Urinary bladder (tissue), 4 donors: ENCODE measurements around the gene HMCN1. TPM values are rescaled to one million over a fixed set of nuclear protein-coding genes. Genes with fewer than 3 reads are reported as not detected.

Experiments
- DNase-seq: peaks from one replicate; pipeline ENCODE4 v3.0.0-alpha.2; 2015; ENCODE audit errors: extremely low spot score
- H3K27ac ChIP-seq: one replicate; pipeline ENCODE4 v1.5.1; 2013; ENCODE audit warnings: low read depth, mild to moderate bottlenecking, moderate library complexity
- H3K36me3 ChIP-seq: one replicate; pipeline ENCODE4 v1.6.1; 2013; ENCODE audit warnings: mild to moderate bottlenecking, moderate library complexity; ENCODE audit not compliant: insufficient read depth
- H3K4me1 ChIP-seq: one replicate; pipeline ENCODE4 v1.6.1; 2013; ENCODE audit warnings: mild to moderate bottlenecking, moderate library complexity; ENCODE audit not compliant: insufficient read depth
- H3K4me3 ChIP-seq: one replicate; pipeline ENCODE4 v1.5.1; 2013; ENCODE audit warnings: low read depth, low read length
- WGBS: extraction: QIAGEN DNeasy Blood & Tissue Kit; methylation state at CpG from one replicate; pipeline ENCODE4 v1.1.7; 2013; 5-methylcytosine and 5-hydroxymethylcytosine counted together
- polyA plus RNA-seq: library from polyadenylated mRNA; stranded (reverse); fragments of 200-250 nt; gene quantifications from one replicate; pipeline ENCODE4 v1.2.3, GENCODE V29; 2013
- total RNA-seq: library from RNA; depleted of rRNA; stranded (reverse); fragments of >200 nt; gene quantifications from one replicate; pipeline ENCODE4 v1.2.3, GENCODE V29; 2014
- donor health status: healthy with polysubstance abuse.
- donor health status: healthy.

The HMCN1 gene
- total and polyA plus RNA-seq, 2 donors = 2.5 to 36.9 TPM

- WGBS = 76% methylated on average over 2 of the region's 2 CpGs
Measured at GRCh38 chr1:186054003-186054402, 319.8 kb downstream of the HMCN1 start.

GRCh38 chr1:186054932-186055331 is 320.7 kb downstream of the HMCN1 start:
- 98% methylated on average over 2 of the region's 2 CpGs for WGBS
- Histone ChIP-seq H3K27ac (no peak overlapping the region), H3K36me3 (no peaks in the 10 kb centered on the region), H3K4me3 (no peak overlapping the region), H3K4me1 (no peaks in the 10 kb centered on the region)
- no peak for DNase-seq

More at GRCh38 chr1:186054003-186054402, 319.8 kb downstream of the HMCN1 start:
- Histone ChIP-seq H3K4me3 (no peak overlapping the region), H3K36me3 (no peaks in the 10 kb centered on the region), H3K27ac (no peak overlapping the region), H3K4me1 (no peaks in the 10 kb centered on the region)
- DNase-seq = no peak

- 58% methylated on average over 2 of the region's 2 CpGs for WGBS
- no peak for DNase-seq
- no peak overlapping the region for H3K4me3 ChIP-seq
- H3K27ac ChIP-seq = no peak overlapping the region
- no peaks in the 10 kb centered on the region for H3K4me1 ChIP-seq
- no peaks in the 10 kb centered on the region for H3K36me3 ChIP-seq
Measured at GRCh38 chr1:186055846-186056245, 321.7 kb downstream of the HMCN1 start.

GRCh38 chr1:186057086-186057485 is 322.9 kb downstream of the HMCN1 start:
- H3K27ac ChIP-seq = no peak overlapping the region
- H3K36me3 ChIP-seq = no peaks in the 10 kb centered on the region
- no peak overlapping the region for H3K4me3 ChIP-seq
- H3K4me1 ChIP-seq = no peaks in the 10 kb centered on the region
- no peak for DNase-seq
- 95% methylated on average over 1 of the region's 1 CpG for WGBS

GRCh38 chr1:186059311-186059710 is 325.1 kb downstream of the HMCN1 start:
- Histone ChIP-seq H3K4me3 (no peak overlapping the region), H3K36me3 (no peaks in the 10 kb centered on the region), H3K4me1 (no peaks in the 10 kb centered on the region), H3K27ac (no peak overlapping the region)
- DNase-seq = no peak
- WGBS = 44% methylated on average over 1 of the region's 1 CpG

GRCh38 chr1:186059752-186060151 is 325.6 kb downstream of the HMCN1 start:
- no peak overlapping the region for H3K27ac ChIP-seq
- no peaks in the 10 kb centered on the region for H3K36me3 ChIP-seq
- no peak for DNase-seq
- 40% methylated on average over 4 of the region's 4 CpGs for WGBS
- H3K4me1 ChIP-seq = no peaks in the 10 kb centered on the region
- H3K4me3 ChIP-seq = no peak overlapping the region

GRCh38 chr1:186060226-186060625 is 326.0 kb downstream of the HMCN1 start:
- DNase-seq = no peak
- Histone ChIP-seq H3K4me1 (no peaks in the 10 kb centered on the region), H3K27ac (no peak overlapping the region), H3K36me3 (no peaks in the 10 kb centered on the region), H3K4me3 (no peak overlapping the region)

- Histone ChIP-seq H3K4me3 (no peak overlapping the region), H3K4me1 (no peaks in the 10 kb centered on the region), H3K36me3 (no peaks in the 10 kb centered on the region), H3K27ac (no peak overlapping the region)
- 71% methylated on average over 1 of the region's 1 CpG for WGBS
- no peak for DNase-seq
Measured at GRCh38 chr1:186063091-186063657, 329.0 kb downstream of the HMCN1 start.

- WGBS = 73% methylated on average over 3 of the region's 3 CpGs
- DNase-seq = no peak
- Histone ChIP-seq H3K36me3 (no peaks in the 10 kb centered on the region), H3K27ac (no peak overlapping the region), H3K4me1 (no peaks in the 10 kb centered on the region), H3K4me3 (no peak overlapping the region)
Measured at GRCh38 chr1:186066411-186066810, 332.2 kb downstream of the HMCN1 start.

GRCh38 chr1:186073697-186074096 is 339.5 kb downstream of the HMCN1 start:
- Histone ChIP-seq H3K4me3 (no peak overlapping the region), H3K36me3 (no peaks in the 10 kb centered on the region), H3K27ac (no peak overlapping the region), H3K4me1 (no peaks in the 10 kb centered on the region)
- DNase-seq = no peak
- WGBS = 96% methylated on average over 1 of the region's 1 CpG

GRCh38 chr1:186076006-186076405 is 341.8 kb downstream of the HMCN1 start:
- DNase-seq = no peak
- Histone ChIP-seq H3K36me3 (no peaks in the 10 kb centered on the region), H3K4me3 (no peak overlapping the region), H3K4me1 (no peaks in the 10 kb centered on the region), H3K27ac (no peak overlapping the region)
- WGBS = 50% methylated on average over 4 of the region's 4 CpGs

- H3K27ac ChIP-seq = no peak overlapping the region
- no peaks in the 10 kb centered on the region for H3K36me3 ChIP-seq
- H3K4me1 ChIP-seq = no peaks in the 10 kb centered on the region
- 65% methylated on average over 2 of the region's 2 CpGs for WGBS
- H3K4me3 ChIP-seq = no peak overlapping the region
- no peak for DNase-seq
Measured at GRCh38 chr1:186078245-186078644, 344.1 kb downstream of the HMCN1 start.

- H3K27ac ChIP-seq = no peak overlapping the region
- no peaks in the 10 kb centered on the region for H3K36me3 ChIP-seq
- WGBS = 90% methylated on average over 7 of the region's 7 CpGs
- no peak for DNase-seq
- H3K4me3 ChIP-seq = no peak overlapping the region
- H3K4me1 ChIP-seq = no peaks in the 10 kb centered on the region
Measured at GRCh38 chr1:186079084-186079684, 345.0 kb downstream of the HMCN1 start.

- peak; percentile 71 for DNase-seq
- H3K4me3 ChIP-seq = no peak overlapping the region
- 48% methylated on average over 6 of the region's 6 CpGs for WGBS
- no peaks in the 10 kb centered on the region for H3K4me1 ChIP-seq
- no peaks in the 10 kb centered on the region for H3K36me3 ChIP-seq
- H3K27ac ChIP-seq = no peak overlapping the region
Measured at GRCh38 chr1:186082235-186082937, 348.2 kb downstream of the HMCN1 start.
